Osteoblast (primary cell): ENCODE results near the gene TCOF1. TPM values are rescaled to one million over a fixed set of nuclear protein-coding genes. Genes with fewer than 3 reads are reported as not detected.

ENCODE experiments used
- DNase-seq: peaks from one replicate; pipeline ENCODE4 v3.0.0; 2011; ENCODE audit warnings: low spot score, mixed read lengths; ENCODE audit not compliant: insufficient read length; ENCODE audit errors: missing footprints
- H2AFZ ChIP-seq: 2 replicates; pipeline ENCODE4 v1.6.0; 2011; ENCODE audit warnings: mild to moderate bottlenecking, low read length
- H3K27ac ChIP-seq: 2 replicates; pipeline ENCODE4 v1.5.1; 2011; ENCODE audit warnings: mild to moderate bottlenecking, low read depth, low read length, moderate library complexity
- H3K27me3 ChIP-seq: 2 replicates; pipeline ENCODE4 v1.6.0; 2012; ENCODE audit warnings: mild to moderate bottlenecking, control low read depth, inconsistent platforms, low read length, moderate library complexity; ENCODE audit not compliant: insufficient read depth
- H3K36me3 ChIP-seq: 2 replicates; pipeline ENCODE4 v1.5.1; 2011; ENCODE audit warnings: mild to moderate bottlenecking, low read length, control low read depth, moderate library complexity; ENCODE audit not compliant: insufficient read depth
- H3K4me1 ChIP-seq: 2 replicates; pipeline ENCODE4 v1.5.1; 2011; ENCODE audit warnings: mild to moderate bottlenecking, low read length, control low read depth, moderate library complexity; ENCODE audit not compliant: insufficient read depth
- H3K4me2 ChIP-seq: 2 replicates; pipeline ENCODE4 v1.6.0; 2011; ENCODE audit warnings: mild to moderate bottlenecking, low read length; ENCODE audit not compliant: insufficient read depth
- H3K4me3 ChIP-seq: fragments of 200-600 bp; sonication (generic); 3 replicates; pipeline ENCODE4 v1.5.1; 2012; ENCODE audit warnings: mild to moderate bottlenecking, low read length, inconsistent platforms; ENCODE audit not compliant: insufficient read depth
- H3K79me2 ChIP-seq: 2 replicates; pipeline ENCODE4 v1.6.0; 2012; ENCODE audit warnings: mild to moderate bottlenecking, low read length, control low read depth, inconsistent platforms; ENCODE audit not compliant: insufficient read depth
- H3K9me3 ChIP-seq: 2 replicates; pipeline ENCODE4 v1.5.1; 2011; ENCODE audit warnings: low read depth, low read length, control low read depth
- H4K20me1 ChIP-seq: 2 replicates; pipeline ENCODE4 v1.6.0; 2012; ENCODE audit warnings: mild to moderate bottlenecking, low read length, control low read depth; ENCODE audit not compliant: insufficient read depth
- total RNA-seq: library from RNA; depleted of rRNA; stranded (reverse); fragments of >200 nt; gene quantifications from 2 replicates; pipeline ENCODE4 v1.2.3, GENCODE V29; 2012
- TF ChIP-seq, protein P1 (sequence below): IDR thresholded peaks from 2 replicates; pipeline ENCODE4 v1.5.1; 2011; ENCODE audit warnings: mild to moderate bottlenecking, low read depth, low read length, moderate library complexity; ENCODE audit errors: extremely low read depth

TCOF1 gene
- total RNA-seq, 1 donor, result 12.3 TPM

DNA sequence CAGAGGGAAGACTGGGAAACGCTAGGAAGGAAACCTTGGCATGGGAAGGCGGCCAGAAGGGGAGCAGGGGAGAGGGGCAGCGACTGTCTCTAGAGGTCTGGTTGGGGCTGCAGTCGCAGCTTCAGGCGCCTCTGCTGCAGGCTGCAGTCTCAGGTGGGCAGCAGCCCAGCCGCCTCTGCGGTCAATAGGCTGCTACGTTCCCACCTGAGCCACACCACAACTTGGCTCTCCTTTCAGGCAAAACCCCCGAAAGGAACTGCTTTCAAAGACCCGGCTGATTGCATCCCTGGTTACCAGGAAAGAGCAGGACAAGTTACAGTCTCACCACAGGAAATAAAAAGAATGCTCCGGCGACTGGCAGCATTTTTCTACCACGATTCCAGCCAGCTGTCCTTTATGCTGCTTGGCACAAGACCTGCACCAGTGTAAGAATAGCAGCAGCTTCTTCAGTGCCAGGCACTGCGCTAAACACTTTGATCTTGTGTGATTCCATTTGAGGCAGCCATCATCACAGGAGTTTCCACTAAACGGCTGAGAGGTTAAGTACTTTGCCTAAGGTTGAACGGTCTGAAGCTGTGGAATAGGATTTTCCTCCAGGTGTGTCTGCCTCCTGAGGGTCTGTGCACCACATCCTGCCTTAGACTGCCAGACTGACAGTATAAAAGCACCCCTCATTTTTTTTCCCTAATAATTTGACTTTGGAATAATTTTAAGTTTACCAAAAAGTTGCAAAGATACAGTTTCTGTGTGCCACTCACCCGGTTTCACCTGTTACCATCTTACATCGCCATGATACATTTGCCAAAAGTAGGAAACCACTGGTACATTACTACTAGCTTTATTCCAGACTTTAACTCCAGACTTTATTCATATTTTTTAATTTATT, 84.6 kb downstream of the TCOF1 start:
- peaks cover 39% of the 10 kb centered on the region for H3K36me3 ChIP-seq
- no peak for DNase-seq
- no peak overlapping the region for H3K27ac ChIP-seq
- H3K79me2 ChIP-seq, result peaks cover 18% of the 10 kb centered on the region
- H3K4me1 ChIP-seq, result peaks cover 4% of the 10 kb centered on the region
- no peak overlapping the region for H3K4me3 ChIP-seq
- peaks cover 45% of the 10 kb centered on the region for H4K20me1 ChIP-seq
- no peak overlapping the region for H2AFZ ChIP-seq
- no peaks in the 10 kb centered on the region for H3K9me3 ChIP-seq
- H3K27me3 ChIP-seq, result no peaks in the 10 kb centered on the region
- H3K4me2 ChIP-seq, result no peak overlapping the region
- TF ChIP-seq, protein P1, sequence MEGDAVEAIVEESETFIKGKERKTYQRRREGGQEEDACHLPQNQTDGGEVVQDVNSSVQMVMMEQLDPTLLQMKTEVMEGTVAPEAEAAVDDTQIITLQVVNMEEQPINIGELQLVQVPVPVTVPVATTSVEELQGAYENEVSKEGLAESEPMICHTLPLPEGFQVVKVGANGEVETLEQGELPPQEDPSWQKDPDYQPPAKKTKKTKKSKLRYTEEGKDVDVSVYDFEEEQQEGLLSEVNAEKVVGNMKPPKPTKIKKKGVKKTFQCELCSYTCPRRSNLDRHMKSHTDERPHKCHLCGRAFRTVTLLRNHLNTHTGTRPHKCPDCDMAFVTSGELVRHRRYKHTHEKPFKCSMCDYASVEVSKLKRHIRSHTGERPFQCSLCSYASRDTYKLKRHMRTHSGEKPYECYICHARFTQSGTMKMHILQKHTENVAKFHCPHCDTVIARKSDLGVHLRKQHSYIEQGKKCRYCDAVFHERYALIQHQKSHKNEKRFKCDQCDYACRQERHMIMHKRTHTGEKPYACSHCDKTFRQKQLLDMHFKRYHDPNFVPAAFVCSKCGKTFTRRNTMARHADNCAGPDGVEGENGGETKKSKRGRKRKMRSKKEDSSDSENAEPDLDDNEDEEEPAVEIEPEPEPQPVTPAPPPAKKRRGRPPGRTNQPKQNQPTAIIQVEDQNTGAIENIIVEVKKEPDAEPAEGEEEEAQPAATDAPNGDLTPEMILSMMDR, result no peak

- H3K27me3 ChIP-seq, result no peaks in the 10 kb centered on the region
- TF ChIP-seq, protein P1, result no peak
- DNase-seq, result no peak
- no peaks in the 10 kb centered on the region for H3K9me3 ChIP-seq
- no peak overlapping the region for H2AFZ ChIP-seq
- H3K36me3 ChIP-seq, result peaks cover 46% of the 10 kb centered on the region
- peaks cover 25% of the 10 kb centered on the region for H3K79me2 ChIP-seq
- H3K4me1 ChIP-seq, result peaks cover 10% of the 10 kb centered on the region
- H3K27ac ChIP-seq, result no peak overlapping the region
- no peak overlapping the region for H3K4me3 ChIP-seq
- H4K20me1 ChIP-seq, result peaks cover 51% of the 10 kb centered on the region
- no peak overlapping the region for H3K4me2 ChIP-seq
Observed at GRCh38 chr5:150442699-150443080, 85.2 kb downstream of the TCOF1 start.

GRCh38 chr5:150443242-150444075, 86.0 kb downstream of the TCOF1 start:
- Histone ChIP-seq H4K20me1 (peaks cover 59% of the 10 kb centered on the region), H3K4me1 (peaks cover 18% of the 10 kb centered on the region), H3K4me2 (no peak overlapping the region), H3K27ac (no peak overlapping the region), H3K27me3 (no peaks in the 10 kb centered on the region), H3K4me3 (no peak overlapping the region), H2AFZ (no peak overlapping the region), H3K9me3 (no peaks in the 10 kb centered on the region), H3K36me3 (peaks cover 52% of the 10 kb centered on the region), H3K79me2 (peaks cover 32% of the 10 kb centered on the region)
- no peak for DNase-seq
- TF ChIP-seq, protein P1, result no peak

DNA sequence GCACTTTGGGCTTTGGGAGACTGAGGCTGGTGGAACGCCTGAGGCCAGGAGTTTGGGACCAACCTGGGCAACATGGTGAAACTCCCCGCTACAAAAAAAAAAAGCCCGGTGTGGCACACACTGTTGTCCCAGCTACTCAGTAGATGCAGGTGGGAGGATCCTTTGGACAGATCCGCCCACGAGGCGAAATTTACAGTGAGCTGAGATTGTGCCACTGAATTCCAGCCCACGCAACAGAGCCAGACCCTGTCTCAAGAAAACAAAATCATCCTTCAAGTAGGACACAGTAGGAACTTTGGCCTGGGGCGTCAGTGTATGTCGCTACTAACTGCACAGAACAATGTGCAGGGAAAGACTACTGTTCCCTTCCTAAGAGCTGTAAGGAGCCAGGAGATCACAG, 87.3 kb downstream of the TCOF1 start:
- no peak overlapping the region for H2AFZ ChIP-seq
- H3K79me2 ChIP-seq, result peaks cover 44% of the 10 kb centered on the region
- H4K20me1 ChIP-seq, result peaks cover 69% of the 10 kb centered on the region
- peaks cover 22% of the 10 kb centered on the region for H3K4me1 ChIP-seq
- DNase-seq, result no peak
- no peak overlapping the region for H3K4me3 ChIP-seq
- no peaks in the 10 kb centered on the region for H3K9me3 ChIP-seq
- H3K27me3 ChIP-seq, result no peaks in the 10 kb centered on the region
- peaks cover 52% of the 10 kb centered on the region for H3K36me3 ChIP-seq
- no peak overlapping the region for H3K4me2 ChIP-seq
- TF ChIP-seq, protein P1, result no peak
- no peak overlapping the region for H3K27ac ChIP-seq
